Left ventricle myocardium inferior (tissue), 1 donor: ENCODE data around the gene B4GALT6. TPM values are rescaled to one million over a fixed set of nuclear protein-coding genes. Genes with fewer than 3 reads are reported as not detected.

Source experiments
- DNase-seq: peaks from one replicate; pipeline ENCODE4 v3.0.0-alpha.2; 2020
- H3K27ac ChIP-seq: fragments of 200-600 bp; replicated peaks from 2 replicates; pipeline ENCODE4 v1.8.0; 2021
- H3K27me3 ChIP-seq: fragments of 200-600 bp; 2 replicates; pipeline ENCODE4 v1.8.0; 2021; ENCODE audit warnings: low read depth
- H3K36me3 ChIP-seq: fragments of 200-600 bp; 2 replicates; pipeline ENCODE4 v1.8.0; 2021
- H3K4me1 ChIP-seq: fragments of 200-600 bp; 2 replicates; pipeline ENCODE4 v1.8.0; 2021
- H3K4me3 ChIP-seq: fragments of 200-600 bp; 2 replicates; pipeline ENCODE4 v1.8.0; 2021; ENCODE audit warnings: mild to moderate bottlenecking, moderate library complexity
- H3K9me3 ChIP-seq: fragments of 200-600 bp; replicated peaks from 2 replicates; pipeline ENCODE4 v1.8.0; 2021
- CTCF ChIP-seq: fragments of 200-600 bp; IDR thresholded peaks from 2 replicates; pipeline ENCODE4 v1.8.0; 2021; ENCODE audit warnings: antibody characterized with exemption, mild to moderate bottlenecking, borderline replicate concordance
- intact Hi-C: fragments of 100-400 bp; cut with micrococcal nuclease; formaldehyde crosslinking; loops from one replicate; pipeline ENCODE4 v1.11.0; 2022
- total RNA-seq: library from RNA; stranded (reverse); fragmentation: NEBNext Ultra II Directional; extraction: Animal tissue kit (Norgen Biotek cat#: 25700); gene quantifications from one replicate; pipeline ENCODE4 v1.2.1, GENCODE V29; 2021
- donor health status: DM: no; HTN: yes; CAD: no; lungs with severe emphysema.

Gene B4GALT6
- total RNA-seq, 1 donor from 2014 or later: 5.3 TPM

- H3K36me3 ChIP-seq: no peaks in the 10 kb centered on the region
- no peak for TF ChIP-seq CTCF
- intact Hi-C loops: no loop called here
- H3K27me3 ChIP-seq: no peaks in the 10 kb centered on the region
- no peak for DNase-seq
- H3K27ac ChIP-seq: no peak overlapping the region
- no peaks in the 10 kb centered on the region for H3K4me1 ChIP-seq
- H3K9me3 ChIP-seq: no peaks in the 10 kb centered on the region
- no peak overlapping the region for H3K4me3 ChIP-seq
These were observed 35.4 kb downstream of the B4GALT6 start for GRCh38 chr18:31648966-31649429.

GRCh38 chr18:31648458-31648857 lies 35.9 kb downstream of the B4GALT6 start:
- no peak overlapping the region for H3K27ac ChIP-seq
- no peaks in the 10 kb centered on the region for H3K9me3 ChIP-seq
- no peak for TF ChIP-seq CTCF
- intact Hi-C loops: no loop called here
- H3K36me3 ChIP-seq: no peaks in the 10 kb centered on the region
- DNase-seq: no peak
- no peaks in the 10 kb centered on the region for H3K27me3 ChIP-seq
- H3K4me3 ChIP-seq: no peak overlapping the region
- H3K4me1 ChIP-seq: no peaks in the 10 kb centered on the region

- Histone ChIP-seq H3K36me3 (no peaks in the 10 kb centered on the region), H3K4me1 (no peaks in the 10 kb centered on the region), H3K9me3 (no peaks in the 10 kb centered on the region), H3K4me3 (no peak overlapping the region), H3K27me3 (no peaks in the 10 kb centered on the region), H3K27ac (no peak overlapping the region)
- DNase-seq: no peak
- TF ChIP-seq CTCF: no peak
- intact Hi-C loops: no loop called here
These were observed 37.1 kb downstream of the B4GALT6 start for GRCh38 chr18:31647127-31647753.

DNA sequence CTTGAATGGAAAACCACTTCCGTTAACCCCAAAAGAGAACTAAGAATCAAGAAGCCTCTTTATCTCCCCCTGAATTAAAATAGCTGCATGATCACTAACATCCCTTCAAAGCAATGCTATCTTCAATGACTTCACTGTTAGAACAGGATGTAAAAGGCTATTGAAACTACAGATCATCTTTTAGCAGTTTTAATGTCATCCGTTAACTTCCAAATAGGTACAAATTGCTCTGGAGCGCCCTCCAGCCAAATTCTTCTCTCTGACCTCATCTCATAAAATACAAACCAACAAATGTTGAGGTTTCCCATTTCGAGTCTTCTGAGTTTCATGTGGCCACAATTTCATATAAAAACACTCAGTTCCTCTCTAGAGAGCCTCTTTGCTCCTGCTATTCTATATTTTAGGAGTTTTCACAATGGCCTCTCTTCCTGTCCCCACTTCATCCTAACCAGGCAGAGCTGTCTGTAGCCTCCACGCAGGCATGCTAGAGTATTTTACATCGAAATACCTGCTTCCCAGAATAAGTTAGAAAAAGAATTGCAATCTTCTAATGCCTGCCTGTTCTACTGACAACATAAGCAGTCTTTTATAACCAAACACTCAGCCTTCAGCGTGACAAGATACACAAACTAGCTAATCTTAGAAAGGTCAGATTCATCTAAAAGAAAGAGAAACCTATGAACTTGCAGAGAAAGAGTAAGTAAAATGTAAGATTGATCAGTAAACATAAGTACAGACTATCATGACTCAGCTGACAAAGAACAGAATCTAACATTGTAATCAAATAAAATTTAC lies 37.9 kb downstream of the B4GALT6 start:
- intact Hi-C loops: no loop called here
- H3K27me3 ChIP-seq: no peaks in the 10 kb centered on the region
- no peaks in the 10 kb centered on the region for H3K9me3 ChIP-seq
- TF ChIP-seq CTCF: no peak
- no peak for DNase-seq
- no peaks in the 10 kb centered on the region for H3K36me3 ChIP-seq
- no peak overlapping the region for H3K4me3 ChIP-seq
- no peak overlapping the region for H3K27ac ChIP-seq
- no peaks in the 10 kb centered on the region for H3K4me1 ChIP-seq

DNA sequence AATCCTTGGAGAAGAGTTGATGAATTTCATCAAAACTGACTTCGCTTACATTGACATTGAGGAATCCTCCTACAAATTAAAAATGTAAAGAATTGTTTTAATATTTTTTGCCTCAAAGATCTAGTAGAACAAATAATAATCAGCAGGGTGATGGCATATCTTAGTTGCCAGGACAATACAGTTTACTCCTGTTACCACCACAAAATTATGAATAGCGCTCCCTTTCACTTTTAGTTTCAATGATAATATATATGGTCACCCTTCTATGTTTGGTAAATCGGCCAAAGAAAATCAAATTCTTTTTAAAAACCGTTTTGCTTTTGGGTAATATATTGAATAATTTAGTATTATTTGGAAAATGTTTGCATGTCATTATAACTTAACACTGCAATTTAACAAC lies 39.0 kb downstream of the B4GALT6 start:
- Histone ChIP-seq H3K4me3 (no peak overlapping the region), H3K27me3 (no peaks in the 10 kb centered on the region), H3K4me1 (no peaks in the 10 kb centered on the region), H3K27ac (no peak overlapping the region), H3K9me3 (no peaks in the 10 kb centered on the region), H3K36me3 (no peaks in the 10 kb centered on the region)
- no peak for TF ChIP-seq CTCF
- no peak for DNase-seq
- intact Hi-C loops: no loop called here
